Panc1 (cell line): ENCODE results near the gene S100A5. TPM values are rescaled to one million over a fixed set of nuclear protein-coding genes. Genes with fewer than 3 reads are reported as not detected.

Experiments
- ATAC-seq: fragments of 200-7000 bp; cut with Tn5 transposase; 2 replicates; pipeline ENCODE4 v1.9.1; 2020; ENCODE audit warnings: mild to moderate bottlenecking, moderate library complexity
- BruUV-seq: library from RNA; stranded (reverse); fragments of 400-500 nt; replicated peaks from 2 replicates; lab custom pipeline; 2021; lab: Mats Ljungman, UMichigan
- CTCF ChIA-PET: fragments of 300-600 bp; sonication (Branson Sonifier 250); formaldehyde crosslinking; loops from one replicate; lab custom pipeline; 2022; ENCODE audit warnings: antibody characterized with exemption; lab: Charles Lee
- POLR2A ChIA-PET: fragments of 300-600 bp; sonication (Branson Sonifier 250); formaldehyde crosslinking; loops from one replicate; lab custom pipeline; 2022; ENCODE audit warnings: antibody characterized with exemption; lab: Charles Lee
- DNase-seq: peaks from one replicate; pipeline ENCODE4 v3.0.0-alpha.2; 2010; ENCODE audit warnings: low read depth, low spot score
- H3K27ac ChIP-seq: 2 replicates; pipeline ENCODE4 v1.5.1; 2011; ENCODE audit warnings: mild to moderate bottlenecking, low read length, inconsistent platforms
- H3K27me3 ChIP-seq: fragments of 200-500 bp; sonication (Bioruptor generic); 2 replicates; pipeline ENCODE4 v1.6.0; 2014; ENCODE audit warnings: low read length, inconsistent platforms; ENCODE audit not compliant: control insufficient read depth, insufficient read depth
- H3K36me3 ChIP-seq: fragments of 200-500 bp; sonication (Bioruptor generic); 2 replicates; pipeline ENCODE4 v1.5.1; 2014; ENCODE audit warnings: inconsistent platforms, mild to moderate bottlenecking, low read length, moderate library complexity; ENCODE audit not compliant: control insufficient read depth, insufficient read depth
- H3K4me1 ChIP-seq: 2 replicates; pipeline ENCODE4 v1.5.1; 2011; ENCODE audit warnings: inconsistent platforms, mild to moderate bottlenecking, low read length, moderate library complexity; ENCODE audit not compliant: control insufficient read depth, insufficient read depth
- H3K4me3 ChIP-seq, 2 experiments: 2 replicates each; pipeline ENCODE4 v1.5.1; 2011 to 2012; ENCODE audit warnings: low read depth in 2 of 2, low read length in 2 of 2, mild to moderate bottlenecking in 2 of 2, inconsistent platforms in 1 of 2, moderate library complexity in 1 of 2
- H3K9me3 ChIP-seq: fragments of 200-500 bp; sonication (Bioruptor generic); 2 replicates; pipeline ENCODE4 v1.5.1; 2014; ENCODE audit warnings: low read depth, mild to moderate bottlenecking, inconsistent platforms, low read length, moderate library complexity; ENCODE audit not compliant: control insufficient read depth, insufficient read depth
- POLR2AphosphoS5 ChIP-seq: IDR thresholded peaks from 2 replicates; pipeline ENCODE4 v1.6.1; 2012; ENCODE audit warnings: mild to moderate bottlenecking, low read depth, low read length, moderate library complexity
- SIN3A ChIP-seq: IDR thresholded peaks from 2 replicates; pipeline ENCODE4 v1.6.1; 2012; ENCODE audit warnings: low read depth, mild to moderate bottlenecking, low read length, moderate library complexity, borderline replicate concordance; ENCODE audit not compliant: insufficient read depth
- TCF7L2 ChIP-seq: IDR thresholded peaks from 2 replicates; pipeline ENCODE4 v1.6.1; 2011; ENCODE audit warnings: mild to moderate bottlenecking, low read depth, low read length, inconsistent platforms
- in situ Hi-C: cut with HindIII; loops from 2 replicates; pipeline ENCODE4 v1.10.0; 2016; ENCODE audit warnings: low sequenced_read_pairs, low pct_unique_long_range_greater_than_20kb
- intact Hi-C: fragments of 100-400 bp; cut with micrococcal nuclease; formaldehyde crosslinking; loops from one replicate; pipeline ENCODE4 v1.10.0; 2022; ENCODE audit not compliant: unreplicated experiment
- total RNA-seq: library from RNA; stranded (reverse); gene quantifications from one replicate; pipeline ENCODE4 v1.2.1, GENCODE V29; 2021; ENCODE audit not compliant: unreplicated experiment
- TF ChIP-seq, protein P1 (sequence below): fragments of 450-650 bp; IDR thresholded peaks from 2 replicates; pipeline ENCODE4 v1.5.1; 2017; ENCODE audit warnings: mild to moderate bottlenecking
- TF ChIP-seq, protein P2 (sequence below), 2 experiments: IDR thresholded peaks; 2 replicates each; pipeline ENCODE4 v1.6.1; 2011 to 2012; ENCODE audit warnings: low read depth in 2 of 2, control low read depth in 1 of 2, low read length in 1 of 2, mild to moderate bottlenecking in 1 of 2, moderate library complexity in 1 of 2; ENCODE audit not compliant: insufficient read depth in 1 of 2

Gene S100A5
- total RNA-seq, 1 experiment from 2014 or later, result 0.72 TPM

DNA sequence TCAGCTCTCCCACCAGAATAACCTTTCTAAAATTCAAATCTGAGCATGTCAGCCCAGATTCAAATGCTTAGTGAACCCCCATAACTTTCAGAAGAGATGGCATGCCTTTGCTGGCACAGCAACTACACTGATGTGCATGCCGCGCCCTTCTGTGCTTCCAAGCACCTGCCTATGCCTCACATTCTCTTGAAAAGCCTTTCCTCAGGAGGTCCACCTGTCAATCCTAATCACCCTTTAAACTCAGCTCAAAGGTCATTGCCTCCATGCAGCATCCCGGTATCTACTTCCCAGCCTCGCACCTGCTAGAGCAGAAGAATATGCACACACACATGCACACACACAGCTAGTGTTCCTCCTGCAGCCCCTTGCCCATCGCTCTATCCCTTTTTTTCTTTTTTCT lies 30.1 kb upstream of the S100A5 start:
- intact Hi-C loops (loop anchor here (10.0 kb wide), 1 partner anchor 84 kb away; the partner anchor contains the start of gene SNAPIN), in situ Hi-C loops (no loop called here)
- H3K27ac ChIP-seq, result 0 out of 2 replicates have a peak overlapping the region, but pooled peaks have one; percentile 36
- ChIA-PET POLR2A (interaction anchor here (0.7 kb wide), 1 partner anchor 72 kb away, joined by 10 read pairs; no protein-coding TSS in a partner anchor), CTCF (interaction anchor here (0.6 to 1.0 kb wide), 3 partner anchors 36 to 62 kb away, joined by 4 to 15 read pairs (median 8); no protein-coding TSS in a partner anchor)
- peaks cover 33% of the 10 kb centered on the region for H3K4me1 ChIP-seq
- TF ChIP-seq SIN3A, result no peak
- TF ChIP-seq TCF7L2, result no peak
- TF ChIP-seq, protein P1, sequence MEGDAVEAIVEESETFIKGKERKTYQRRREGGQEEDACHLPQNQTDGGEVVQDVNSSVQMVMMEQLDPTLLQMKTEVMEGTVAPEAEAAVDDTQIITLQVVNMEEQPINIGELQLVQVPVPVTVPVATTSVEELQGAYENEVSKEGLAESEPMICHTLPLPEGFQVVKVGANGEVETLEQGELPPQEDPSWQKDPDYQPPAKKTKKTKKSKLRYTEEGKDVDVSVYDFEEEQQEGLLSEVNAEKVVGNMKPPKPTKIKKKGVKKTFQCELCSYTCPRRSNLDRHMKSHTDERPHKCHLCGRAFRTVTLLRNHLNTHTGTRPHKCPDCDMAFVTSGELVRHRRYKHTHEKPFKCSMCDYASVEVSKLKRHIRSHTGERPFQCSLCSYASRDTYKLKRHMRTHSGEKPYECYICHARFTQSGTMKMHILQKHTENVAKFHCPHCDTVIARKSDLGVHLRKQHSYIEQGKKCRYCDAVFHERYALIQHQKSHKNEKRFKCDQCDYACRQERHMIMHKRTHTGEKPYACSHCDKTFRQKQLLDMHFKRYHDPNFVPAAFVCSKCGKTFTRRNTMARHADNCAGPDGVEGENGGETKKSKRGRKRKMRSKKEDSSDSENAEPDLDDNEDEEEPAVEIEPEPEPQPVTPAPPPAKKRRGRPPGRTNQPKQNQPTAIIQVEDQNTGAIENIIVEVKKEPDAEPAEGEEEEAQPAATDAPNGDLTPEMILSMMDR, result no peak
- TF ChIP-seq, protein P2, sequence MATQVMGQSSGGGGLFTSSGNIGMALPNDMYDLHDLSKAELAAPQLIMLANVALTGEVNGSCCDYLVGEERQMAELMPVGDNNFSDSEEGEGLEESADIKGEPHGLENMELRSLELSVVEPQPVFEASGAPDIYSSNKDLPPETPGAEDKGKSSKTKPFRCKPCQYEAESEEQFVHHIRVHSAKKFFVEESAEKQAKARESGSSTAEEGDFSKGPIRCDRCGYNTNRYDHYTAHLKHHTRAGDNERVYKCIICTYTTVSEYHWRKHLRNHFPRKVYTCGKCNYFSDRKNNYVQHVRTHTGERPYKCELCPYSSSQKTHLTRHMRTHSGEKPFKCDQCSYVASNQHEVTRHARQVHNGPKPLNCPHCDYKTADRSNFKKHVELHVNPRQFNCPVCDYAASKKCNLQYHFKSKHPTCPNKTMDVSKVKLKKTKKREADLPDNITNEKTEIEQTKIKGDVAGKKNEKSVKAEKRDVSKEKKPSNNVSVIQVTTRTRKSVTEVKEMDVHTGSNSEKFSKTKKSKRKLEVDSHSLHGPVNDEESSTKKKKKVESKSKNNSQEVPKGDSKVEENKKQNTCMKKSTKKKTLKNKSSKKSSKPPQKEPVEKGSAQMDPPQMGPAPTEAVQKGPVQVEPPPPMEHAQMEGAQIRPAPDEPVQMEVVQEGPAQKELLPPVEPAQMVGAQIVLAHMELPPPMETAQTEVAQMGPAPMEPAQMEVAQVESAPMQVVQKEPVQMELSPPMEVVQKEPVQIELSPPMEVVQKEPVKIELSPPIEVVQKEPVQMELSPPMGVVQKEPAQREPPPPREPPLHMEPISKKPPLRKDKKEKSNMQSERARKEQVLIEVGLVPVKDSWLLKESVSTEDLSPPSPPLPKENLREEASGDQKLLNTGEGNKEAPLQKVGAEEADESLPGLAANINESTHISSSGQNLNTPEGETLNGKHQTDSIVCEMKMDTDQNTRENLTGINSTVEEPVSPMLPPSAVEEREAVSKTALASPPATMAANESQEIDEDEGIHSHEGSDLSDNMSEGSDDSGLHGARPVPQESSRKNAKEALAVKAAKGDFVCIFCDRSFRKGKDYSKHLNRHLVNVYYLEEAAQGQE (IDR thresholded peaks at IDR 0.05; ENCODE audit: insufficient read depth in 1 of 2, low read depth in 2 of 2, low read length in 1 of 2), result no peak
- TF ChIP-seq POLR2AphosphoS5, result no peak
- ATAC-seq (no peak), DNase-seq (no peak)
- H3K36me3 ChIP-seq, result no peaks in the 10 kb centered on the region
- H3K9me3 ChIP-seq, result no peaks in the 10 kb centered on the region
- H3K27me3 ChIP-seq, result no peaks in the 10 kb centered on the region
- no TSS peak for BruUV-seq
- no peak overlapping the region for H3K4me3 ChIP-seq

DNA sequence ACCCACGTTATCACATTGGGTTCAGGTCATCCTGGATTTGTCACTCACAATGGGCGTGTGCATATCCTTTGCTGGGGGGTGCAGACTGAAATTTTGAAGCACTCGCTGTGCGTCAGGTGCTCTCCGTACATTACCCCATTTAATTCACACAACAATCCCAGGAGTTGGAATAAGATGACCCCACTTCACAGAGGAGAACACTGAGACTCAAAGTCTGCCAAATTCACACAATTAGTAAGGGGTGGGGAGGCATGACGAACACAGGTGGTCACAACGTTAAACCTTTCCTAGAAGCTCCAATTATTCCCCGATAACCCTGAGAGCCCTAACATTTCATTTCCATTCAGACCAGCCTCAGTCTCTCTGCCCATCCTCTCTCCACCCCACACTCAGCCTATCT lies 28.7 kb upstream of the S100A5 start:
- ChIA-PET CTCF (interaction anchor here (0.6 to 1.1 kb wide), 2 partner anchors 36 to 37 kb away, joined by 3 read pairs; no protein-coding TSS in a partner anchor), POLR2A (no interaction called here)
- no TSS peak for BruUV-seq
- Histone ChIP-seq H3K27ac (peak overlapping the region; percentile 100), H3K27me3 (no peaks in the 10 kb centered on the region), H3K4me3 (no peak overlapping the region), H3K9me3 (no peaks in the 10 kb centered on the region), H3K4me1 (peaks cover 44% of the 10 kb centered on the region), H3K36me3 (no peaks in the 10 kb centered on the region)
- intact Hi-C loops, result no loop called here
- TF ChIP-seq TCF7L2 (no peak), POLR2AphosphoS5 (no peak)
- no peak for ATAC-seq
- no peak for DNase-seq
- in situ Hi-C loops, result no loop called here
